Embryonic facial prominence (tissue), 1 donor: Measurements from ENCODE around the gene COL6A2.
"Not testable (repeated sequence)": the region's sequence is repeated elsewhere in the genome, so short reads cannot be mapped to it uniquely, and the experiment has no call there.

Experiments used
- DNase-seq: peaks from one replicate; pipeline ENCODE4 v3.0.0-alpha.2; 2016; ENCODE audit errors: extremely low spot score

The COL6A2 gene

DNA sequence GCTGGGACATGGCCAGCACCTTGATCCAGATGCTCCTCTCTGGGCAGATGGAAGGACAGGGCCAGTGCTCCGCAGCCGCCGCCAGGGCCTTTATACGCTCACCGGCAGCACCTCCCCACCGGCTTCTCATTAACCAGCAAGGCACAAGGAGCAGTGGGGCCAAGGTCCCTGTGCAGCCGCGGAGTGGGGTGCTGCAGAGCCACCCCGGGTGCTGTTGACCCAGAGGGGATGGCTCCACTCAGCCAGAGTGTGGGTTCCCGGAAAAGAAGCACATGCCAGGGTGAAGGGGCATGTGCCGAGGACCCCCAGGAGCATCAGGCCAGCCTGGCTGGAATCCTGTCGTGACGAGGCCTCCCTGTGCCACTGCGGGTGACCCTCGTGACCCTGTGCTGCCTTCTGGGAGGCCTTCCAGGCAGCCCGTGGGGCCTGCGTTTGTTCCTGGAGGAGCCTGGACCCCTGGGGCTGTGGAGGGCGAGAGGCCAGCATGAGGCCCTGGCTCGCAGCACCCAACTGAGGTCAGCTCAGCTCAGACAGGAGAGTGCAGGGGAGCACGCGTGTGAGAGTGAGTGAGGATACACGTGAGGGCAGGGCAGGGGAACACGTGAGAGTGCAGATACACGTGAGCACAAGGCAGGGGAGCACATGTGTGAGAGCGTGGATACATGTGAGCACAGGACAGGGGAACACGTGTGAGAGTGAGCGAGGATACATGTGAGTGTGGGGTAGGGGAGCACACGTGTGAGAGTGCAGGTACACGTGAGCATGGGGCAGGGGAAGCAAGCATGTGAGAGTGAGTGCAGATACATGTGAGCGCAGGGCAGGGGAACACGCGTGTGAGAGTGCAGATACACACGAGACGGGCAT lies 57.8 kb downstream of the COL6A2 start, which contains the start of gene FTCD:
Gene FTCD, minus strand, starts transcription at position 66 of the 864 bp plus-strand sequence. Its CDS starts 56 bp downstream, at position 10.
- DNase-seq: no peak

DNA sequence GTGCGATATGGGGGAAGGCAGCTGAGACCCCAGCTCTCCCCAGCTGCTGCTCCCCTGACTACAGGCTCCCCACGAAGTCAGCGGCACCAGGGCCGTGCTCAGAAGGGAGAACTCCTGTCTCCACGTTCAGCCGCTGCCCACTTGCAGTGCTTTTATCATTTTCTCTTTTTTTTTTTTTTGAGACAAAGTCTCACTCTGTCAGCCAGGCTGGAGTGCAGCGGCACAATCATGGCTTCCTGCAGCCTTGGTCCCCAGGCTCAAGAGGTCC lies 58.4 kb downstream of the COL6A2 start:
- DNase-seq: no peak

DNA sequence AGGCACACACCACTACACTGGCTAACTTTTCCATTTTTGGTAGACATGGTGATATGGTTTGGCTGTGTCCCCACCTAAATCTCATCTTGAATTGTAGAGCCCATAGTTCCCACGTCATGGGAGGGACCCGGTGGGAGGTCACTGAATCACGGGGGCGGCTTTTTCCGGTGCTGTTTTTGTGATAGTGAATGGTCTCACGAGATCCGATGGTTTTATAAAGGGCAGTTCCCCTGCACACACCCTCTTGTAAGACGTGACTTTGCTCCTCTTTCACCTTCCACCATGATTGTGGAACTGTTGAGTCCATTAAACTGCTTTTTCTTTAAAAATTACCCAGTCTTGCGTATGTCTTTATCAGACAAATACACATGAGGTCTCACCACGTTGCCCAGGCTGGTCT lies 58.8 kb downstream of the COL6A2 start:
- no peak for DNase-seq

DNA sequence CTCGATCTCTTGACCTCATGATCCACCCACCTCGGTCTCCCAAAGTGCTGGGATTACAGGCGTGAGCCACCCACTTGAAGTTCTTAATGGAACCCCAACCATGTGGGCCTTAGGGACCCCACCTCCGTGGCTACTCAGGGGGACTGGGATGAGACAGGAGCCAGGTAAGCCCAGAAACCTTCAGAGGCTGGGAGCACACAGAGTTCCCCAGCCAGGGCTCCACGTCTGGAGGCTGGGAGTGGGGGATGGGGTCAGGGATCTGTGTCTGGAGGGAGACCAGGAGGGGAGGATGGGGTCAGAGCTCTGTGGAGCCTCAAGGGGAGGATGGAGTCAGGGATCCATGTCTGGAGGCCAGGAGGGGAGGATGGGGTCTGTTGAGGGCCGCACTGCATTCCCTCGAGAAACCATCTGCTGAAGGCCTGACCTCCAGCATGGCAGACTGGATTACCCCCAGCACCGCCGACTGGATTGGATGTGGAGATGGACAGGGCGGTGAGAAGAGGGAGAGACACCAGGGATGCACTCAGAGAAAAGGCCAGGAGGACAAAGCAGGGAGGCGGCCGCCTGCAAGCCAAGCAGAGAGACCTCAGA lies 59.6 kb downstream of the COL6A2 start:
- no peak for DNase-seq

DNA sequence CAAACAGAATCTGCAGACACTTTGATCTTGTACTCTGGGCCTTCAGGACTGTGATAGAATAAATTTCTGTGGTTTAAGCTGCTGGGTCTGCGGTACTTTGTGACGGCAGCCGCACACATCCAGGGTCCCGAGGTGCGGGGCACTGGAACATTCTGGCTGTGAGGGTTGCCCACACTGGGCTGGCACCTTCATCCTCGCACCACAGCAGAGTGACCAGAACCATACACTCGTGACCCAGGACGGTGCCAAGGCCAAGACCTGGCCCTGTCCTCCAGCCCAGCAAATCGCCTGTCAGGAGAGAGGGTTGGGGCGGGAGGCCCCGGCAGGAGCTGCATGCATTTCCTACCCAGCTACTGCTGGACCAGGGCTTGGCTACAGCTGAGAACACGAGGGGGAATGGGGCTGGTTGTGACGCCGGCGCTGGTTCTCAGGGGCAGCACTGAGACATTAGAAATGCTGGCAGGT lies 60.1 kb downstream of the COL6A2 start:
- DNase-seq: no peak

DNA sequence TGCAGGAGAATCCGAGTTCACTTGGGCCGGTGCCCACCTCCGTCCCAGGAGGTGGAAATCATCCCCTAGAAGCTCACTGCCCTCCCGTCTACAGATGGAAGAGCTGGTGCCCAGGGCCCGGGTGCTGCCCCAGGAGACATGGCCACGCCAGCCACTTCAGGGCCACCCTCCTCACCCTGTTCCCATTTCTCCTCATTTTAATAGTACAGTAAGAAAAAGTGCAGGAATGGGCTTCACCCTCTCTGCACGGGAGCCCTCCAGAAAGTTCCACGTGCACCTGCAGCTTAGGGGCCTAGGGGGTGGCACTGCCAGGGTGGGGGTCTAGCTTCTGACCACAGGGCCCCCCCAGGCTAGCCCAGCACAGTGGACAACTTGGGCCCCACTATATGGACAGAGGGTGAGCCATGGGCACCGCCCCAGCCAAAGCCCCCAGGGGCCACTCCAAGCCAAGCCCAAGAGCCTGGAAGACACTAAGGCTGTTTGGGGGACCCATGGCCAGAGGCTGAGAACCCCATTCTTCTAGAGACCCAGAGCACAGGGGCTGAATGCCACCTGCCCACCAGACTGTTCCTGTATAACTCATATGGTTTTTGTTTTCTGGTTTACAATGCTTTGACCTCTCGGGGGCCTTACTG lies 60.9 kb downstream of the COL6A2 start:
- DNase-seq: no peak

DNA sequence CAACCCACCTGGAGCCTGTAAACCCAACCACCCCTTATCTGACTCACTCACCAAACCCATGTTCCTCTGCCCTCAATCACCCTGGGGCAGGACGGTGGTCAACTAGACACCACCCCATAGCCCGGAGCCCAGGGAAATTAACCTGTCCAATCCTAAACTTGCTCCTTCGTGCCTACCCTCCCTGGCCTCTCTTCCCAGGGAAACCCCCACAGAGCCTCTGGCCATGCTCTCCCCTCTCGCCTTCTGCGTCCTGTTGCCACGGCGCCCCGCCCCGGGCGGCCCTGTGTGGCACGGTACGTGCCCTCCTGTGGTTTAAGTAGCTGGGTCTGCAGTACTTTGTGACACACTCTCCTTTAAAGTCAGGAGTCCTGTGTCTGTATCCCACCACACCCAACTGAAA lies 61.5 kb downstream of the COL6A2 start:
- no peak for DNase-seq

DNA sequence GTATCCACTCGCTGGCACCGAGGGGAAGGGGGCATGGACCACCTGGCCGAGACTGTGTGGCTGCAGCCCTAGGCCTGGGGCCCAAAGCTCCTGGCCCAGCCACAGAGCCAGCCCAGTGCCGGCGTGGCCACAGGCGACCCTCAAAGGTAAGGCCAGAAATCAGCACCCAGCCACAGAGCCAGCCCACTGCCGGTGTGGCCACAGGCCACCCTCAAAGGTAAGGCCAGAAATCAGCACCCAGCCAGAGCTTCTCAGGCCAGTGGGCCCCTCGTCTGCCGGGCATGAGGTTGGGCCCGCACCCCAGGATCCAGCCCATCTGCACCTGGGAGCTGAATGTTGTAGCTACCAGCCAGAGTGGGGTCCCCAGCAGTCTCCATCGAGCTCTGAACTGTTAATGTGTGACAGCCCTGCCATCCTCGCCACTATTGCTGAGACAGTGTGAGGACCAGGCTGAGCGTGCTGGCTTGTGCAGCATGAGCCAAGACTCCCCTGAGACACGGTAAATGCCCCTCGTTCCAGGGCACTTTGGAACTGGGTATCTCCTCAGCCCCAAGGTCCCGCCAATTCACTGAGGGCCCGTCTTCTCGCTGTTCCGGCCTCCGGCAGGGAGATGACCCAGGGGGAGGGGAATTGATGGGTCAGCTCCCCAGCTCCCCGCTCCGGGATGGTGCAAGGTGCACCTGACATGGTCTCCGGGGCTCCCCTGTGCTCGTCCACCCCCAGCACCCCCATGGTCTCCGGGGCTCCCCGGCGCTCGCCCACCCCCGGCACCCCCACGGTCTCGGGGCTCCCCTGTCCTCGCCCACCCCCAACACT lies 62.1 kb downstream of the COL6A2 start:
- no peak for DNase-seq

DNA sequence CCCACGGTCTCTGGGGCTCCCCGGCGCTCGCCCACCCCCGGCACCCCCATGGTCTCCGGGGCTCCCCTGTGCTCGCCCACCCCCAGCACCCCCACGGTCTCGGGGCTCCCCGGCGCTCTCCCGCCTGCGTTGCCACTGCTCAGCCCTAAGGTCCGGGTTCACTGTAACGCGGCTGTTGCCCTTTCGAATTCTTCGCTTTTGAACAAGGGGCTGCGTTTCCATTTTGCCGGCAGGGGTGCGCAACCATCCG lies 62.7 kb downstream of the COL6A2 start:
- no peak for DNase-seq

DNA sequence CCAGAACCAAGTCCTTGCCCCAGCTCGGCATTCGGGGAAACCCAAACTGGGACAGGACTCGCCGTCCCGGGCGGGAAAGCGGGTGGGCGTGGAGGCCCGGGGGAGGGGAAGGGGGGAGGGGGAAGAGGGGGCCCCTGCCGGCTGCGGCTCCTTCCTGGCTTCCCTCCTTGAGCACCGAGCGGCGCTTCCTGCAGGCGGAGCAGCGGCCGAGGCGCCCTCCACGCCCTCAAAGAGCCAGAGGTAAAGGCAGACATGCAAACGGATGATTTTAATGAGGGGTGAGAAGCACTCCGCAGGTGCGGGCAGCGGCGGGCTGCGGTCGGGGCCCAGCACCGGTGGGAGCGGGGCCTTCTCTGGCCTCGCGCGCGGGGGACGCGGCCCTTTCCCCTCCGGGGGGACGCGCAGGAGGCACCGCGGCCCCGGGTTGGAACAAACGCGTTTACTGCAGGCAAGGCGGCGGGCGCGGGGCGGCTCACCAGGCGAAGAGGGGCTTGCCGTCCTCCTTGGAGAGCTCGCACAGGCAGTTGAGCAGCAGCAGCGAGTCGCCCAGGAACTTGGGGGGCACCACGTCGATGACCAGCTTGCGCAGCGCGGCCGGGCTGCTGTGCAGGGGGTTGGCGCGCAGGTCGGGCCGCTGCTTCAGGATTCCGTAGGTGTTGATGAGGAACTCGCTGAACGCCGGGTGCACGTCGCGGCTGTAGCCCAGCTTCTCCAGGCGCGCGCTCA lies 63.2 kb downstream of the COL6A2 start:
- no peak for DNase-seq

DNA sequence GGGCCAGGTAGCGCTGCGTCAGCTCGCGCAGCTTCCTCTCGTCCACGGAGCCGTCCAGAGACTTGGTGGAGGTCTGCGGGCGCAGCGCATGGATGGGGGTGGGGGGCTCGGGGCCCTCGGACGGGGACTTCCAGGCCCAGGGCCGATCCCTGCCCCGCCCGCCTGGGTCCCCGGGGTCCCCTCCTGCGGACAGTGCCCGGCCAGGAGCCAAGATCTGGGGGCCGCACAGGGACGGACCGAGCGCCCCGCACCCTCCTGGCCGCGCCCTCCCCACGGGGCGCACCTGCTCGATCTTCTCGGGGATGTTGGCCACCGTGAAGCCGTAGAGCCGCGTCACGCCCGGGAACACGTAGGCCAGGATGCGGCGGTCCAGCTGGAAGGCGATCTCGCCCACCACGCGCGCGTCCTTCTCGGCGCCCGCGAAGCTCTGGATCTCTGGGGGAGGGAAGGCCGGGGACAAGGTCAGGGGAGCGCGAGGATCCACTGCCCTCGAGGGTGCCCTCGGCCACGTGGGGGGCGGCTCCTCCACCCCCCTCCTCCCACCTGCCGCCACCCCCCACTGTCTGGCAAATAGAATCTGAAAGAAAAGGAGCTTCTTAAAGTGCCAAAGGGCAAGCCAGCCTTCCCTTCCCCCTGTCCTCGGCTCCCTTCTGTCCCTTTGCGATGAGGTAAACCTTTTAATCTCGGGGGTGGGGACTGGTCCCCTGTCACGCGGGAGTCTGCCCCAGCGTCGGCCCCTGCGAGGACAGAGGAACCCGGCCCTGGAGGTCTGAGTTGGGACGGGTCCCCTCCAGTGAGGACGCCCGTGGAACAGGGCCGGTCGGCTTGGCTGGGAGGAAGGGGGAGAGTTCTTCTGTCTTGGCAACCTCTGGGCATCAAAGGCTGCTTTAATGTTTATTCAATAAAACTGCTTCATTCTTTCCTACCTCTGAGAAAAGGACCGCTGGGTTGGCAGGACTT lies 64.0 kb downstream of the COL6A2 start:
- no peak for DNase-seq

DNA sequence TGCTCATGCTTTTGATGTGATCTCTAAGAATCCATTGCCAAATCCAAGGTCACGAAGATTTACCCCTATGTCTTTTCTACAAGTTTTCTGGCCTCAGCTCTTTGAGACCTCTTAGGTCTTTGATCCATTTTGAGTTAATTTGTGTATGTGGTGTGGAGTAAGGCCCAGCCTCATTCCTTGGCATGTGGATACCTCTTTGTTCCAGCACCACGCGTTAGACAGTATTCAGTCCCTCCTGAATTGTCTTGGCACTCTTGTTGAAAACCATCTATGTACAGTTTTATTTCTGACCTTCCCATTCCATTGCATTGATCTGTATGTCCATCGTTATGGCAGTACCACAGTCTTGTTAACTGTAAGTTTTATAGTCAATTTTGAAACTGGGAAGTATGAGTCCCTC lies 65.5 kb downstream of the COL6A2 start:
- DNase-seq: no peak

DNA sequence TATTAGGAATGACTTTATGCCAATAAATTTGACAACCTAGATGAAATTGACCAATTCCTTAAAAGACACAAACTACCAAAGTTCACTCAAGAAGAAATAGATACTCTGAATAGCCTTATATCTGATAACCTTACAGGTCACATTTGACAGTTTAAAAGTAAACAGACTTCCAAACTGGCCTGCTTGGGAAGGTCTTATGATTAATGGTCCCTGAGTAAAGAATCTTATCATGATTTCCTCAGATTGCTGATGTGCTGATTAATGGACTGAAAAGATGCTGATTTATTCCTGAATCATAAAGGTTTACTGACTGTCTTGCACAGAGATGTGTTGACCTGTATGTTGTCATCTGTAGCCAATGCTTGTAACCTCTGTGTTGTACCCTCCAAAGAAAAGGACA lies 67.2 kb downstream of the COL6A2 start:
- no peak for DNase-seq

DNA sequence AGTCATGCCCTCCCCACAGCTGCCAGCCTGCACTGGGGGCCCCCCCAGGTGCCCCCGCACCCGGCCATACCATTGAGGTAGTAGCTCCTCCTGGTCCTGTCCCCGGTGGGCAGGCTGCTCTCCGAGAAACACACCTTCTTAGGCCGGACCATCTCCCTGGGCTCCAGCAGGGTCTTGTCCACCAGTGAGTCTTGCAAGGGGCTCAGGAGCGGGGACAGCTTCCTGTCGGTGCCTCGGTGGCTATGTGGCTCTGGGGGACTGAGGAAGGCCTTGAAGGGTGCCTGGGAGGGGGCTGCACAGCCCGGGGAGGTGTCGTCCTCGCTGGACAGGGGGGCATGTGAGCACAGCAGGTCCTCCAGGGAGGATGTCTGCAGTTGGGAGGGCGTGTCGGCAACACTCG lies 70.3 kb downstream of the COL6A2 start:
- no peak for DNase-seq

DNA sequence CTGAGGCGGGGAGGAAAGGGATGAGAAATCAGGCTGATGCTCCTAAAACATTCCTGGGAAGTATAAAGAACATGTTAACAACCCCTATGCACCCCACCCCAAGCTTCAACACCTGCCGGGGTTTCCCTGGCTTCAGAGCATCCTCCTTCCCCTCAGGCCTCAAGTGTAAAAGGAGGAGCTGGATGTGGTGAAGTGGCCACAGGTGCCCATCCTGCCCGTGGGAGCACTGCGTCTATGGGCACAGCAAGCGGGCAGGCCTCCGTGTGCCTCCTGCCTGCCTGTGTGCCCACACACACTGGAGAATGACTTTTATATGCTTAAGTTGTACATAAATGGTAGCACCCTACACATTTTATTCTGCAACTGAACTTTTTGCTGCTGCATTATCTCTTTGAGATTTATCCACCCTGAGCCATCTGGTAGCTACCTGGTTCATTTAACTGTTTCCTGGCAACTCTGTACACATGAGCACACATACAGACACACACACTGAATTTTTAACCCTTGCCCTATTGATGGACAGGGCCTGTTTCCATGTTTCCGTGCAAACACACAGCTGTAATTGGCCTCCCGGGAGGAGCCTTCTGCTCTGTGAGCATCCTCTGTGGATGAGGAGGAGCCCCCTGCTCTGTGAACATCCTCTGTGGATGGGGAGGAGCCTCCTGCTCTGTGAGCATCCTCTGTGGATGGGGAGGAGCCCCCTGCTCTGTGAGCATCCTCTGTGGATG lies 70.9 kb downstream of the COL6A2 start:
- no peak for DNase-seq

DNA sequence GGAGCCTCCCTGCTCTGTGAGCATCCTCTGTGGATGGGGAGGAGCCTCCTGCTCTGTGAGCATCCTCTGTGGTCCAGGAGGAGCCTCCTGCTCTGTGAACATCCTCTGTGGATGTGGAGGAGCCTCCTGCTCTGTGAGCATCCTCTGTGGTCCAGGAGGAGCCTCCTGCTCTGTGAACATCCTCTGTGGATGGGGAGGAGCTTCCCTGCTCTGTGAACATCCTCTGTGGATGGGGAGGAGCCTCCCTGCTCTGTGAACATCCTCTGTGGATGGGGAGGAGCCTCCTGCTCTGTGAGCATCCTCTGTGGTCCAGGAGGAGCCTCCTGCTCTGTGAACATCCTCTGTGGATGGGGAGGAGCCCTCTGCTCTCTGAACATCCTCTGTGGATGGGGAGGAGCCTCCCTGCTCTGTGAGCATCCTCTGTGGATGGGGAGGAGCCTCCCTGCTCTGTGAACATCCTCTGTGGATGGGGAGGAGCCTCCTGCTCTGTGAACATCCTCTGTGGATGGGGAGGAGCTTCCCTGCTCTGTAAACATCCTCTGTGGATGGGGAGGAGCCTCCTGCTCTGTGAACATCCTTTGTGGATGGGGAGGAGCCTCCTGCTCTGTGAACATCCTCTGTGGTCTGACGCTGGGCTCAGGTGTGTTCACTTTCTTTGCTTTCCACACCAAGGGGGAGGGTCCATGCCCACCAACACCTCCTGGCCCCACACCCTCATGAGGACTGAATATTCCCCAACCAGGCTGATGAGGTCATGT lies 72.7 kb downstream of the COL6A2 start:
- not testable (repeated sequence) for DNase-seq

DNA sequence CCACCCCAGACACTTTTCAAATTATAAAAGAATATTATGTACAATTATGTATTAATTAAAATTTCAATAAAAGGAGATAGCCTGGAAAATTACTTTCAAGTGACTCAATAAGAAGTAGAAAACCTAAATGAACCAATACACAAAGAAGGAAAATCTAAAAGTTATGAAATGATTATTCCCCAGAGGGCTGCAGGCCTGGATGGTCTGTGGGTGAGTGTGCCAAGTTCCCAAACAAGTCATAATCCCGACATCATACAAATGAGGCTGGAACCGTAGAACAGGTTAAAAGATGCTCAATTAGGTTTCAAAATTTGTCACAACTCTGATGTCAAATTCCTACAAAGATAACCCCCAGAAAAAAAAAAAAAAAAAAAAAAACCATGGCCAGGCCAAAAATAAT lies 73.7 kb downstream of the COL6A2 start:
- DNase-seq: no peak

DNA sequence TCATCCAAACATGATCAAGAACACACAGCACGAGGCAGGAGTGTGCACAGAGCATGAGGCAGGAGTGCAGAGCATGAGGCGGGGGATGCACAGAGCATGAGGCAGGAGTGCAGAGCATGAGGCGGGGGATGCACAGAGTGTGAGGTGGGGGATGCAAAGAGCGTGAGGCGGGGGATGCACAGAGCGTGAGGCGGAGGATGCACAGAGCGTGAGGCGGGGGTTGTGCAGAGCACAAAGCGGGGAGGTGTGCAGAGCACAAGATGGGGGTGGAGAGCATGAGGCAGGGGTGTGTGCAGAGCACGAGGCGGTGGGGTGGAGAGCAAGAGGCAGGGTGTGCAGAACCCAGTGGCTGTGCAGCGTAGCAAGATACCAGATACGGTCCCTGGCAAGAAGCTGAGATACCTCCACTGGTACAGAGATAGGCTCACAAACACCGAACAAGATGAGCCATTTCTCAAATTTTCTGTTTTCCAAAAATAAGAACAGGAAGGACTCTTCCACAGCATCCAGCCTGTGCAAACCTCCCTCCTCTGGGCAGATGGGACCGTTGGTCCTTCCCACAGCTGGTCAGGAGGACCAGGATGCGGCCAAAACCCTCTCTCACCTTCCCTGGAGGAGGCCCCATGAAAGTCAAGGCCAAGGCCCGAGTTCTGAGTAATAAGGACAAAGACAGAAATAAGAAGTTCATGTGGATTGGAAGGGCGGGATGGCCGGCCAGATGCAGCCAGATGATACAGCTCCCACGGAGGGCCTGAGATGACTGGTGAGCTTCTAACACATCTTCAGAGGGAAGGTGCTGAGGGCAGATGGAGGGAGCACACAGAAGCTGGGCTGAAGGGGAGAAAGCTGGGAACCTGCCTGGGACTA lies 74.3 kb downstream of the COL6A2 start:
- no peak for DNase-seq
